Thyroid gland (tissue), 4 donors: ENCODE measurements around the gene NUTM1. TPM values are rescaled to one million over a fixed set of nuclear protein-coding genes. Genes with fewer than 3 reads are reported as not detected.
A peak's percentile ranks its signal among the peaks of the same experiment; 100 is the strongest.

Experiments used
- DNase-seq, 2 donors: peaks; one replicate each; pipeline ENCODE4 v3.0.0-alpha.2; 2019
- H3K27ac ChIP-seq, 3 donors: fragments of 200-600 bp; sonication (generic); 1 replicate in 2 of 3; 2 replicates in 1 of 3; pipeline ENCODE4 v1.5.1; 2016 to 2019; ENCODE audit warnings: mild to moderate bottlenecking in 1 of 3, moderate library complexity in 1 of 3
- H3K27me3 ChIP-seq: fragments of 200-600 bp; sonication (generic); one replicate; pipeline ENCODE4 v1.5.1; 2019
- H3K36me3 ChIP-seq, 2 donors: fragments of 200-600 bp; sonication (generic); one replicate each; pipeline ENCODE4 v1.5.1; 2016 to 2019
- H3K4me1 ChIP-seq, 2 donors: fragments of 200-600 bp; sonication (generic); one replicate each; pipeline ENCODE4 v1.5.1; 2017 to 2019
- H3K4me3 ChIP-seq, 3 donors: fragments of 200-600 bp; sonication (generic); replicated peaks in 1 of 3; 1 replicate in 2 of 3; 2 replicates in 1 of 3; pipeline ENCODE4 v1.5.1; 2016; ENCODE audit warnings: mild to moderate bottlenecking in 1 of 3
- H3K9me3 ChIP-seq: fragments of 200-600 bp; sonication (generic); one replicate; pipeline ENCODE4 v1.5.1; 2017
- POLR2A ChIP-seq, 2 donors: fragments of 450-650 bp; IDR thresholded peaks; one replicate each; pipeline ENCODE4 v1.6.1; 2017; ENCODE audit warnings: antibody characterized with exemption in 2 of 2, mild to moderate bottlenecking in 2 of 2, moderate library complexity in 1 of 2
- WGBS, 2 donors: methylation state at CpG; one replicate each; pipeline ENCODE4 v1.1.5; 2017; 5-methylcytosine and 5-hydroxymethylcytosine counted together
- intact Hi-C: fragments of 100-400 bp; cut with DNase I; formaldehyde crosslinking; loops from one replicate; pipeline ENCODE4 v1.15.1; 2023
- total RNA-seq, 4 donors: library from RNA; depleted of rRNA; stranded (reverse); fragments of >200 nt; gene quantifications; one replicate each; pipeline ENCODE4 v1.2.3, GENCODE V29; 2016
- TF ChIP-seq, protein P1 (sequence below), 6 experiments: fragments of 200-600 bp in 3 of 6; fragments of 450-650 bp in 3 of 6; sonication (generic) in 3 of 6; IDR thresholded peaks; one replicate each; pipeline ENCODE4 v1.5.1; 2016 to 2019; ENCODE audit warnings: antibody characterized with exemption in 6 of 6, mild to moderate bottlenecking in 2 of 6, inconsistent platforms in 1 of 6, moderate library complexity in 1 of 6

The NUTM1 gene
- total RNA-seq, 4 donors from 2014 or later = 0.13 TPM; not detected in 3

DNA sequence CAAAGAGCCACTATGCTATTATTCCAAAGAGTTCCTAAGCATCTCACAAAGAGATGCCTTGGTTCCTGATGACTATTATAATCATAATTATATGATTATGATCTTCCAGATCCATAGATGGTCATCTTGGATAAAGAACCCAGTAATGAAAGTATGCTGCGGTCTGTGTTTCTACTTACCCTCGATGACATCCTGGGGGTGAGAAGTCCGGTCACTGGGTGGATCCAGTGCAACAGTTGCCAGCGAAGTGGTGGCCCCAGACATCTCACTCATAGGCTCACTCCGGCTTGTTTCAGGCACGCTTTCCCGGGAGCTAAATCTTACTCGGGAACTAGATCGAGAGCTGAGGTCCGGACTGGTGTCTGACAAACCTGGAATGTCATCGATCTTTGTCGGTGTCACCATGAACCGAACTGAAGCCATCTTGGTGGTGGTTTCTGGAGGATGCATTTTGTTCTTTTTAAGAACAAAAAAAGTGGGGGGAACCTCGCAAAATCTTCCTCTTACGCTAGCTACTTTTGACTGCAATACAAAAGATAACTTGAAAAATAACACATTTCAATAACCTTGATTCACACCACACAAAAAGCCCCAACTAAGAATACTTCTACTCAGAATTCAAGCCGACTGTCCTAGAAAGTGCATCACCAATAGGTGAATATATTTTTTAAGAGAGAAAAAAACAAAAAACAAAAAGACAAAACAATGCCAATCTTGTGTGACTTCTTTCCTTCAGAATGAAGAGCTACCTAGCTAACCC lies 6.7 kb upstream of the NUTM1 start:
- no peak for TF ChIP-seq POLR2A (IDR thresholded peaks at IDR 0.05)
- TF ChIP-seq, protein P1, sequence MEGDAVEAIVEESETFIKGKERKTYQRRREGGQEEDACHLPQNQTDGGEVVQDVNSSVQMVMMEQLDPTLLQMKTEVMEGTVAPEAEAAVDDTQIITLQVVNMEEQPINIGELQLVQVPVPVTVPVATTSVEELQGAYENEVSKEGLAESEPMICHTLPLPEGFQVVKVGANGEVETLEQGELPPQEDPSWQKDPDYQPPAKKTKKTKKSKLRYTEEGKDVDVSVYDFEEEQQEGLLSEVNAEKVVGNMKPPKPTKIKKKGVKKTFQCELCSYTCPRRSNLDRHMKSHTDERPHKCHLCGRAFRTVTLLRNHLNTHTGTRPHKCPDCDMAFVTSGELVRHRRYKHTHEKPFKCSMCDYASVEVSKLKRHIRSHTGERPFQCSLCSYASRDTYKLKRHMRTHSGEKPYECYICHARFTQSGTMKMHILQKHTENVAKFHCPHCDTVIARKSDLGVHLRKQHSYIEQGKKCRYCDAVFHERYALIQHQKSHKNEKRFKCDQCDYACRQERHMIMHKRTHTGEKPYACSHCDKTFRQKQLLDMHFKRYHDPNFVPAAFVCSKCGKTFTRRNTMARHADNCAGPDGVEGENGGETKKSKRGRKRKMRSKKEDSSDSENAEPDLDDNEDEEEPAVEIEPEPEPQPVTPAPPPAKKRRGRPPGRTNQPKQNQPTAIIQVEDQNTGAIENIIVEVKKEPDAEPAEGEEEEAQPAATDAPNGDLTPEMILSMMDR (IDR thresholded peaks at IDR 0.05) = no peak
- H3K4me1 ChIP-seq = peaks cover 25 to 42% of the 10 kb centered on the region in 2 donors
- no peaks in the 10 kb centered on the region for H3K27me3 ChIP-seq
- 86 to 91% methylated on average over 16 of the region's 16 CpGs for WGBS, 2 donors
- H3K4me3 ChIP-seq = peak overlapping the region in 1 of 3 donors; percentile 95
- DNase-seq = no peak
- H3K9me3 ChIP-seq = no peaks in the 10 kb centered on the region
- H3K27ac ChIP-seq = peak overlapping the region in 1 of 3 donors; percentile 37
- intact Hi-C loops = no loop called here
- H3K36me3 ChIP-seq = peaks cover 0 to 11% of the 10 kb centered on the region in 2 donors

DNA sequence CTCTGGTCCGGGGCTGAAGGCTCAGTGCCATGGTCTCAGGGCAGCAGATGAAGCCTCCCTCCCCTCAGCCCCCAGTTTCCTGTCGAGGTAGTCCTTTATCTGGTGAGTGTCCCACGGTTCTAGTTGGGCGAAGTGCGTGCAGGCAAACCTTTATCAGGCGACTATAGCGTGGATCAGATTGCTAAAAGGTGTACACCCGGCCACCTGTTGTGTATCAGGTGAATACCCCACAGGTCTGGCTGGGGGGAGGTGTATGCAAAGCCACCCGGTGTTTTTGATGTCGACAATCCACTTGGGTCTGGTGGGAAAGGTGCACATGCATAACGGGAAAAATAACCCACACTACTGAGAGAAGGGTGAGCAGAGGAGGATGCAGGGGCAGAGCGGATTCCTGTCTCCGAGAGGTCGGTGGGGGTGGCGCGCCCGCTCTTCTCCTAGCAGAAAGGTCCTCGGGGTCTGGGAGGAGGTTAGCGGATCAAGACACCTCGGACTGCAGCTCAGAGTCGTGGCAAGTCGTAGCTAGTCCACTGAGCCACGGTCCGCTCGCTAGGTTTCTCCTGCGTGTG lies 6.0 kb upstream of the NUTM1 start:
- intact Hi-C loops = no loop called here
- TF ChIP-seq POLR2A (IDR thresholded peaks at IDR 0.05) = no peak
- TF ChIP-seq, protein P1 (IDR thresholded peaks at IDR 0.05) = no peak
- Histone ChIP-seq H3K36me3 (peaks cover 0 to 11% of the 10 kb centered on the region in 2 donors), H3K27me3 (no peaks in the 10 kb centered on the region), H3K27ac (peak overlapping the region; percentile 67 to 92 (median 88)), H3K9me3 (no peaks in the 10 kb centered on the region), H3K4me3 (peak overlapping the region; percentile 95 to 98 (median 97)), H3K4me1 (peaks cover 30 to 43% of the 10 kb centered on the region in 2 donors)
- WGBS, 2 donors = 2 to 5% methylated on average over 17 to 19 of the region's 26 CpGs
- peak in 1 of 2 donors; percentile 14 for DNase-seq

DNA sequence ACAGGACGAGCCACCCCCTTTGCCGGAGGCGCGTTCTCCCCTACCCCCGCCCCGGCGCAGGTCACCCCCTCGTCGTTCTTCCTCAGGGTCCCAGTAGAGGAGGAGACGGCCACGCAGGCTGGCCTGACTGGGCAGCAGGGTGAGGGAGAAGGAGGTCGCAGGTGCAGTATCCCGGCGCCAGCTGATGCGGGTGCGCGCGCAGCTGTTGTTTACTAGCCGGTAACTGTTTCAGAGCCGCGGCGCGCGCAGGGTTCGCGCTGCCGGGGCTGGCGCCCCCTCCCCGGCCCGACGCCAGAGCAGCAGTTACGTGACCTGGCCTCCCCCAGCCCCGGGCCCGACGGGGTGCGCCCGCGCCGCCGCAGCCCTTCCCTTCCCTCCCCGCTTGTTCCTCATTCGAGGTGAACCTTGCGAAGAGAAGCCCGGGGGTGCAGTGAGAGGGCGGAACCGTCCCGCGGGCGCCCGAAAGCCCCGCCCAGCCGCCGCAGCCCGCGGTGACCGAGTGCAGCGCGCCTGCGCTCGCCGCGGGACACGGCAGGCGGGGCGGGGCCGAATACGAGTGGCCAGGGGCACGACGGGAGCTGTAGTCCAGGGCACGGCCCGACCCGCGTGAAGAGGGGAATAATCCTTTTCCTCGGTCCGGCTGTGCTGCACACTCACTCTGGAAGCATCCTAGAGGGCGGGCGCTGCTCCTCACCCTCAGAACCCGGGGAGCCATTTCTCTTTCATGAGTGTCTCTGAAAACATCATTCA lies 5.4 kb upstream of the NUTM1 start, which contains the start of gene SLC12A6:
TSS of gene SLC12A6 (minus strand) at position 225 of the 750 bp plus-strand sequence. CDS start 1,101 bp downstream, outside the sequence.
- H3K27ac ChIP-seq = peak within 1 kb of the TSS; percentile 67 to 92 (median 88)
- 1 to 2% methylated on average over 13 to 23 of the region's 78 CpGs for WGBS, 2 donors
- H3K36me3 ChIP-seq = peaks cover 0 to 11% of the 10 kb centered on the region in 2 donors
- peaks cover 32 to 39% of the 10 kb centered on the region in 2 donors for H3K4me1 ChIP-seq
- peak; percentile 91 to 93 for DNase-seq
- H3K4me3 ChIP-seq = peak within 1 kb of the TSS; percentile 95 to 98 (median 97)
- no peaks in the 10 kb centered on the region for H3K27me3 ChIP-seq
- no peaks in the 10 kb centered on the region for H3K9me3 ChIP-seq
- intact Hi-C loops = no loop called here
- TF ChIP-seq, protein P1 (IDR thresholded peaks at IDR 0.05) = no peak
- TF ChIP-seq POLR2A (IDR thresholded peaks at IDR 0.05) = peak; percentile 34 to 85

DNA sequence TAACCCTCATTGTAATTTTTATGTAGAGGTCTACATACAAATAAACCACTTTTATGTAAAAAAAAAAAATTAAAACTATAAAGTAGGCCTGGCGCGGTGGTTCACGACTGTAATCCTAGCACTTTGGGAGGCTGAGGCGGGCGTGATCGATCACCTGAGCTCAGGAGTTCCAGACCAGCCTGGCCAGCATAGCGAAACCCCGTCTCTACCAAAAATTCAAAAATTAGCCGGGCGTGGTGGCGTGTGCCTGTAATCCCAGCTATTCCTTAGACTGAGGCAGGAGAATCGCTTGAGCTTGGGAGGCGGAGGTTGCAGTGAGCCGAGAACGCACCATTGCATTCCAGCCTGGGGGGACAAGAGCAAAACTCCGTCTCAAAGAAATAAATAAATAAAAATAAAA lies 4.8 kb upstream of the NUTM1 start:
- Histone ChIP-seq H3K36me3 (peaks cover 0 to 11% of the 10 kb centered on the region in 2 donors), H3K27me3 (no peaks in the 10 kb centered on the region), H3K9me3 (no peaks in the 10 kb centered on the region), H3K4me3 (peak overlapping the region in 1 of 3 donors; percentile 95), H3K4me1 (peaks cover 31 to 36% of the 10 kb centered on the region in 2 donors), H3K27ac (peak overlapping the region in 2 of 3 donors; percentile 67 to 92)
- intact Hi-C loops = no loop called here
- TF ChIP-seq, protein P1 (IDR thresholded peaks at IDR 0.05) = no peak
- TF ChIP-seq POLR2A (IDR thresholded peaks at IDR 0.05) = no peak
- 68 to 75% methylated on average over 16 of the region's 16 CpGs for WGBS, 2 donors
- DNase-seq = peak in 1 of 2 donors; percentile 11
